GM21526 (cell line): ENCODE data around the gene CD300C.
"Not testable (repeated sequence)": the region's sequence is repeated elsewhere in the genome, so short reads cannot be mapped to it uniquely, and the experiment has no call there.

ENCODE experiments used
- ATAC-seq: cut with Tn5 transposase; IDR thresholded peaks from one replicate; pipeline ENCODE4 v1.9.1; 2021; ENCODE audit warnings: moderate library complexity; ENCODE audit not compliant: unreplicated experiment, low FRiP score

CD300C gene

DNA sequence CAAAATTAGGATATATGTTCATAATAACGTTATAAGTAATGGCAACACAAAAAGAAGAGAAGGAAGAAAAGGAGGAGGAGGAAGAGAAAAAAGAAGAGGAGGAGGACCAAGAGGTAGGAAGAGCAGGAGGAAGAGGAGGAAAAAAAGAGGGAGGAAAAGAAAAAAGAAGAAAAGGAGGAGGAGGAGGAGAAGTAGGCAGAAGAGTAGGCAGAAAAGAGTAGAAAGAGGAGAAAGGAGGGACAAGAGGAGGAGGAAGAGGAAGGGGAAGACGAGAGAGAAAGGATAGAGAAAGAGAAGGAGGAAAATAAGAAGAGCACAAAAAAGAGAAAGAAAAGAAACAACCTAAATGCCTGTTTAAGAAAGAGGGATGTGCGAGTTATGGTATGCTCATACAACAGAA, 9.0 kb downstream of the CD300C start:
- no peak for ATAC-seq

DNA sequence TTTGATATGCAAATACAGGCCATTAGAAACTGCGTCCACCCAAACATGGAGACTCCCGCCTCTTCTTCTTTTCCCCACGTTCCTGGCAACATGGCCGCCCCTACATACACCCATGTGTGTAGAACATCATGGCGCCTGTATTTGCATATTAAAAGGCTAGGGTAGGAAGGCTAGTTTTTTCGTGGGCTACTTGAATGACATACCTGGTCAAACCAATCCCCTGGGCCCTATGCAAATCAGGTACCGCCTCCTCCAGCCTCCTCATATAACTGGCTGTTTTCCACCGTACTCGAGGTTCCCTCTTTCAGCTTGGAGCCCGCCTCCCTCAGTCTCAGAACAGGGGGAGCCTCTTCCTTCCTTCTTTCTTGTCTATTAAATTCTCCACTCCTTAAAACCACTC, 13.8 kb downstream of the CD300C start:
- ATAC-seq = no peak

- no peak for ATAC-seq
These were observed 14.6 kb downstream of the CD300C start, which contains the start of gene CD300LB for GRCh38 chr17:74531231-74531761. CD300LB (minus strand) TSS chr17:74531475; CDS start chr17:74531350, 125 bp downstream.

GRCh38 chr17:74530831-74531150, 15.1 kb downstream of the CD300C start:
- no peak for ATAC-seq

DNA sequence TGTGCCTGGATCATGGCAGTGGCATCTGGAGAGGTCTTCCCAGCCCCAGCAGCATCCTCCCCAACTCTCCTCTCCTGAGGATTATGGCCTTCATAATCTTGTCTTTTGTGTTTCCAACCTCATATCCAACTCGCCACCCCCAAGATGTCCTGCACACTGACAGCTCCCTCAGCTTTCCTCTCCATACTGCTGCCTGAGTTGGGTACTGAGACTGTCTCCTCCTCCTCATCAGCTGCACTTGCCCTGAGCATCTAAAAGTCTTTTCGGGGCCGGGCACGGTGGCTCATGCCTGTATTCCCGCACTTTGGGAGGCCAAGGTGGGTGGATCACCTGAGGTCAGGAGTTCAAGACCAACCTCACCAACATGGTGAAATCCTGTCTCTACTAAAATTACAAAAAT, 16.7 kb downstream of the CD300C start:
- ATAC-seq = no peak

DNA sequence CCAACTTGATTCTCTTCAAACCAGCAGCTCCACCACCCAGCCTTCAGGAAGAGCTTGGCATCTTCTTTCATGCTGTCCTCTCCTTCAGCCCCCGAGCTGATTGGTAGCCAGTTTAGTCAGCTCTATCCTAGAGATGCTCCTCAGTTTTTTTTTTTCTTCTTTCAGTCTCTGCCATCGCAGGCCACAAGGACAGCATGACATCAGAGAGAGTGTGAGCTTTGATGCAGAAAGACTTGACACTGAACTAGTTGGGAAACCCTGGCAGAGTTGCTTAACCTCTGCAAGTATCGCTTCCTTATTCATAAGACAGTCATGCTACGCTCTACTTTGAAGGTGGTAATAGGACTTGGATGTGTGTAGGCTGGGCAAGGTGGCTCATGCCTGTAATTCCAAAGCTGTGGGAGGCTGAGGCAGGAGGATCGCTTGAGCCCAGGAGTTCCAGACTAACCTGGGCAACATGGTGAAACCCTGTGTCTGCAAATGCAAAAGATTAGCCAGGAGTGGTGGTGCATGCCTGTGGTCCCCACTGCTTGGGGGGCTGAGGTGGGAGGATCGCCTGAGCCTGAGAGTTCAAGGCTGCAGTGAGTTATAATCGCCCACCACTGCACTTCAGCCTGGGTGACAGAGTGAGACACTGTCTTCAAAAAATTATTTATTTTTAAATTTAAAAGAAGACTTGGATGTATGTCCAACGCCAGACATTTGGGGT, 17.3 kb downstream of the CD300C start:
- peak; percentile 73 for ATAC-seq

- ATAC-seq = no peak
These were observed 18.2 kb downstream of the CD300C start for GRCh38 chr17:74527756-74528155.

GRCh38 chr17:74527081-74527480, 18.8 kb downstream of the CD300C start:
- no peak for ATAC-seq

DNA sequence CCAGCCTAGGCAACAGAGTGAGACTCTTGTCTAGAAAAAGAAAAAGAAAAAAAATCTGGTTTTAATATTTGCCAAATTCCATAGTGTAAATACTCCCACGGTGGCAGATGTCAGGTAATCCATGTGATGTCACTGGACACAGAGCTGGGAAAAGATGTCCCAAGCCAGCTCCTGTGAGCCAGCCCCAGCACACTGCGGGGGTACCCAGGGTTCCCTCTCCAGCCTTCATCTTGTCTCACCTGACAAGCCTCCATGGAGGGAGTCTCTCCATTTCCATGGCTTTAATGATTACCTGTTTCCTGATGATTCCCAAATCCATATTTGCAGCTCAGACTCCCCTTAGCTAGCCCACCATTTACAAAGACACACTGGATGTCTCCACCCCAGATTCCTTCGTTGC, 19.2 kb downstream of the CD300C start:
- no peak for ATAC-seq

- ATAC-seq = no peak
These were observed 20.1 kb downstream of the CD300C start for GRCh38 chr17:74525781-74526288.

GRCh38 chr17:74525465-74525725, 20.5 kb downstream of the CD300C start:
- no peak for ATAC-seq

GRCh38 chr17:74524653-74525464, 21.1 kb downstream of the CD300C start:
- ATAC-seq = no peak

DNA sequence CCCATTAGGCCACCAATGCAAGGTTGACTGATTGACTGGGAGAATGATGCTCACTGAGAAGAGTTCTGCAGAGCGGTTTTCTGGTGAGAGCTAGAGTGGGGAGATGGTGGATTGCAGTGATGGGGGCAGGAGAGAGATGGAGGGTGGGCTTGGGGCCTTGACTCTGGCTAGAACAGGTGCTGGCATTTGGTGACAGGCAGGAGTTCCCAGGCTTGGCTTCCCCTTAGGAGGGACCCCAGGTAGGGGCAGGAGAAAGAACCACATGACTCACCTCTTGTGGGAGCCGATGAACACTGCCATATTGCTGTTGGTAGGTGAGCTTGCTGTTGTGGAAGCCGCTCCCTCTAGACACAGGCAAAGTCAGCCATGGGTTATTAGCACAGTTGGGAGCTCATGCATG, 22.6 kb downstream of the CD300C start:
- ATAC-seq = no peak

DNA sequence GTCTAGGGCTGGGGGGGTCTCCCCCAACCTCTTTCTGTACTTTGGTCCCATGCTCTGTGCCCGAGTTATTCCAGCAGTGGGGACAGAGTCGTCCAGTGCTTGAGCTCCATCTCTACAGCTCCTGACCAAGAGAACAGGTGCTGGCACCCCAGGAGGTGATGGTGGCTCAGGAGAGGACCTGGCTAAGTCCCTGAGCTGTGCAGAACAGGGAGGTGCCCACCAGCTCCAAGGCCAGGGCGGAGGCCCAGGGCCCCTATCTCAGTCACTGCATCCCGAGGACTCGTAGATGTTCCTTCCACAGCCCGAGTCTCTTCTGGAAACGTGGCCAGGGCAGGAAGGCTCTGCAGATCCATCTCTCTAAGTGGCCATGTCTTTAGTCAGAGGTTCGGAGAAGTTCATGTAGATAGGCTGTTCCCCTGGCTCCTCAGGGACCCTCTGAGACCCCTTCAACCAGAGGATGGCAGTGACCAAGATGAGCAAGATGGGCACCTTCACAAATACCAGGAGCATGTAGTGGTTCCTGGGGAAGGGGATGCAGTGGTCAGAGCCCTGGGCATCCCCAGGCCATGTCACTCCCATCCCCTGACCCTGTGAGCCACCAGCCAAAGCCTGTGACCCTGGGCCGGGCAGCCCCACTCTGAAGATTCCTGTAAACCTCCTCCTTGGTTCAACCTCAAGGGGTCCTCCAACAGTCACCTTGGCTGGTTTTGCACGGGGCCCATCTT, 23.4 kb downstream of the CD300C start:
- ATAC-seq = no peak

GRCh38 chr17:74521701-74522201, 24.2 kb downstream of the CD300C start:
- no peak for ATAC-seq

DNA sequence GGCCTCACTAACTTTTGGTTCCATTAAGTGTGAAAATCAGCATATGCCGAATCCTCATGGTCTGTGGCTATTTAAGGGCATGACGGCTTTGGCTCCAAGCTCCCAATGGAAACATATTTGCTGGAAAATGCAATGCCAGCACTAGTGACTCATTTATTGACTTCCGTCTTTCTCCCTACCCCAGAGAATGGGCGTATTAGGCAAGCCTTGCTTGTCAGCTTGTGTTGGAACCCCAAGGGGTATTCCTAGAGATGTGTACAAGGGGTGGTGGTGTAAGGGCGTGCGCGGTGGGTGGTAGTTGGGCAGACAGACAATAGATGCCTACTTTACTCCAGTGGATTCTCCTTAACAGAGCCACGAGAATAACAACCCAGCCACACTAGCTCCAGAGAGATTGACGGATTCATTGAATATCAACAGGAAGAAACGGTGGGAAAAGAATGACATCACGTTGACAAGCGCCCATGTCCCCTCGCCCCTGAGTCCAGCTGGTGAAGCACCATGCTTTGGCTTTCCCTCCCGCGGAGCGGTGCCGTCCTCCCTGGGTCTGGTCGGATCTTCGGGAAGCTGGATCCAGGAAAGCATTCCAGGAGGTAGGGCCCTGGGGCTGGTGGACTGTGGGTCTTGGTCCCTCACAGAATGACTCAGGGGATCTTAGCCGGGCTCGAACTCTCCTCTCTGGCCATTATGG, 25.0 kb downstream of the CD300C start:
- ATAC-seq = no peak

GRCh38 chr17:74520016-74520434, 25.9 kb downstream of the CD300C start:
- ATAC-seq = no peak

GRCh38 chr17:74518413-74518981, 27.4 kb downstream of the CD300C start:
- ATAC-seq = not testable (repeated sequence)

GRCh38 chr17:74516561-74517328, 29.2 kb downstream of the CD300C start:
- ATAC-seq = no peak
